Measurements from ENCODE around the gene STKLD1.

The STKLD1 gene

DNA sequence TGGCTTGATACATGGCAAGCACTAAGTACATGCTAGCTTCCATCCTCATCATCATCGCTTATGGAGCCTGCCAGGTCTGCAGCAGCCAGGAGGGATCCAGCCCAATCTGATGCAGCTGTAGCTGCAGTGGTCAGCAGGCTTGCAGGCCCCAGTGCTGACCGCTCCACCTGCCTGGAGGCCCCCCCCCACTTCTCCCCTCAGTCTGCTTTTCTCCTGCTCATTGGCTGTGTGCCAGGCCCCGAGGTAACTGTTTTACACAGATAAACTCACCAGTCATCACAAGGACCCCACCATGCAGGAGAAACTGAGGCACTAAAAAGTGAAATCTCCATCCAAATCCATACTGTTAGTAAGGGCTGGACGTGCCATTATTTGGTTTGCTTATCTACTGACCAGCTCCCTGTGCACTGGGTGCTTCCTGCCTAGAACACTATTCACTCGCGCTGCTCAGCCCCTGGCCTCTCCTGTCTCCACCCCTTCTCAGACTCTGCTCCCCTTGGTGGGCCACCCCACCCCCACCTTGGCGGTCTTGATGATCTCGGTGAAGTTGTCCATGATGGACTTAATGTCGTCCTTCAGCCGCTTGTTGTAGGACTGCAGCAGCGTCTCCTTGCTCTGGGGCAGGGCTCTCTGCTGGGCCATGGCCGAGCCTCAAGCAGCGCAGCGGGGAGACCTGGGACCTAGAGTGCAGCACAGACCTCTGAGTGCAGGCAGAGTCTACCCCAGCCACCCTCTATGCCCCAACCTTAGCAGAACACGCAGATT is 30.0 kb upstream of the STKLD1 start:
- no peak for DNase-seq

GRCh38 chr9:133347515-133347984 is 28.6 kb upstream of the STKLD1 start:
- DNase-seq = no peak

- DNase-seq = peak; percentile 87
Observed at GRCh38 chr9:133347985-133348717, 28.0 kb upstream of the STKLD1 start, which contains the start of the genes MED22 and RPL7A. TSS of gene MED22 (minus strand) at chr9:133348131. CDS start at chr9:133346662, 1,469 bp downstream. TSS of gene RPL7A (plus strand) at chr9:133348218. CDS start at chr9:133348244, 26 bp downstream.

GRCh38 chr9:133348718-133349573 is 27.2 kb upstream of the STKLD1 start:
- no peak for DNase-seq

GRCh38 chr9:133349965-133350616 is 26.1 kb upstream of the STKLD1 start:
- DNase-seq = no peak

DNA sequence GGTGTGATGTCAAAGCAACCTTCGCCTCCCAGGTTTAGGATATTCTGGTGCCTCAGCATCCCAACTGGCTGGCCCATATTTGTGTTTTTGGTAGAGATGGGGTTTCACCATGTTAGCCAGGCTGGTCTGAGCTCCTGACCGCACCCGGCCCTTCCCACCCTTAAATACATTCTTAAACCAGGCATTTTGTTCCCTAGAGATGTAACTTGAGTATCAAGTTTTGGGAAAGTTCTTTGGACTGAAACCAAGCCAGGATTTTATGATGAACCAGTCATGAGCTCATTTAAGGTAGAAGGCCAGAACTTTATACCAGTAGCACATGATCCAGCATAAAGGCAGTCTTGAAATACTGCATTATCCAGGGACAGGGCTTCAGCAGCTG is 24.6 kb upstream of the STKLD1 start:
- DNase-seq = no peak

DNA sequence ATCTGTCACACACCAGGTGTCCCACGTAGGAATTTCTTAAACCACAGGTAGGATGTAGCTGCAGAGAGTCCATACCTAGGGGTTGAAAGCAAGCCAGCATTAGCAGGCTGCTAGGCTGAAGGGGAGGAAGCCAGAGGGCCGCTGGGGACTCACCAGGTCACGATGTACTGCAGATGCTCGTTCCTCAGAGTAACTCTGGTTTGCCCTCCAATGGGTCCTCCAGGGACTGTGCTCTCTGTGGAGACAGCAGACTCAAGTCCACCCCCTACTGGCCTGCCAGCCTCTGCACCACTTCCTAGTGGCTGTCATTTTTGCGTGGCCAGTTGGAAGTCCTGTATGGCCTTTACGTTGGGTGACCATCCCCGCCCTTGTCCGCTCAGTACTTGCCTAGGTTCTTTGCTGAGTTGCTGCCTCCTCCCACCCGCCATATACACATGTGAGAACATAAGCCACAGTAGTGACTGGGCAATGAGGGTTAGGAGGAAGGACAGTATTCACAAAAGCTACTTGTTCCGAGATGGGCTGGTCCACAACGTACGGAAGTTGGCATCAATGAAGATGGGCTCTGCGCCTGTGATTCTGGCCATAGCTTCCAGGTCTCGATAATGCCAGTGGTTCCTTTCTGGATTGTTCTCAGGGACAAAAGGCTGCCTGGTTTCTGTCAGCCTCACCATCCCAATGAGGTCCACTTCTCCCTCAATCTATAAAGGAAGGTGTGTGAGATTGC is 24.1 kb upstream of the STKLD1 start:
- DNase-seq = no peak

- no peak for DNase-seq
Observed at GRCh38 chr9:133352635-133353340, 23.4 kb upstream of the STKLD1 start.

GRCh38 chr9:133353548-133353947 is 22.6 kb upstream of the STKLD1 start:
- no peak for DNase-seq

DNA sequence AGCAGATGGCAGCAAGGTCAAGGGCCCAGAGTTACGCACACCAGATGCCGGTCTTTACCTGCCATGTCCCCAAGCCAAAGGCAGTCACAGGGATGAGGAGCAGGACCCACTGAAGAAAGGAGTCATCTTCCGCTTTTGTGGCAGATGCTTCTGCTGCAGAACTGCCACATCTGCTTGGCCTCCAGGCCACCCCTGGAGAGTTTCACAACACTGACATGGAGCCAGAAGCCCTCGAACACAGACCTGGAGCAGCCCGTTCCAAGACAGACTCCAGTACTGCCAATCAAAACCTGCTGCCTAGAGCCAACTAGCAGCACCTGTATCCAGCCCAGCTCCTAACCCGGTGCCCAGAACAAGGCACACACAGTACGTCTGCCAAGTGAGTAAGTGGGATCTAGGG is 21.4 kb upstream of the STKLD1 start:
- no peak for DNase-seq

- no peak for DNase-seq
Observed at GRCh38 chr9:133355881-133356357, 20.2 kb upstream of the STKLD1 start.

DNA sequence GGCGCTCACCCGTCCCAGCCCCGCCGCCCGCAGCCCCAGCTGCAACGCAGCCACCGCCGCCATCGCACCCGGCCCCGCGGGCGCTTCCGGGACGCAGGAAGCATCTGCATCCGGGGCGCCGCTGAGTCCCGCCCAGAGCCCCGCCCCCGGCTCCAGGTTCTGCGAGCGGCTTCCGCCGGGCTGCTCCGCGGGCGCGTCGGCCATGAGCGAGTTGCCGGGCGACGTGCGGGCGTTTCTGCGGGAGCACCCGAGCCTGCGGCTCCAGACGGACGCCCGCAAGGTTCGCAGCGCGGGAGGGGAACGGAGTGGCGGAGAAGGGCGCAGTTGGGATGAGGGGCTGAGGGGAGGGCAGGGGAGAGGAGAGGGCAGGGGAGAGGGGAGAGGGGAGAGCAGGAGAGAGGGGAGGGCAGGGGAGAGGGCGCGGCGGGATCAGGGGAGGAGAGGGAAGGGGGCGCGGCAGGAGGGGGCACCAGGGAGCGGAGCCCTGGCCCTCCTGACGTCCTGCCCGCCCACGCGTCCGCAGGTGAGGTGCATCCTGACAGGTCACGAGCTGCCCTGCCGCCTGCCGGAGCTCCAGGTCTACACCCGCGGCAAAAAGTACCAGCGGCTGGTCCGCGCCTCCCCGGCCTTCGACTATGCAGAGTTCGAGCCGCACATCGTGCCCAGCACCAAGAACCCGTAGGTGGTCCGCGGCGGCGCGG is 19.6 kb upstream of the STKLD1 start, which contains the start of the genes SURF1 and SURF2:
Gene SURF1 (minus strand): TSS at position 97 of the 701 bp plus-strand sequence. CDS start 34 bp downstream, at position 63.
Gene SURF2 (plus strand): TSS at position 160 of the 701 bp plus-strand sequence. CDS start 43 bp downstream, at position 203.
- peak; percentile 69 for DNase-seq

- no peak for DNase-seq
Observed at GRCh38 chr9:133357656-133358055, 18.5 kb upstream of the STKLD1 start.

GRCh38 chr9:133359399-133360175 is 16.6 kb upstream of the STKLD1 start:
- no peak for DNase-seq

DNA sequence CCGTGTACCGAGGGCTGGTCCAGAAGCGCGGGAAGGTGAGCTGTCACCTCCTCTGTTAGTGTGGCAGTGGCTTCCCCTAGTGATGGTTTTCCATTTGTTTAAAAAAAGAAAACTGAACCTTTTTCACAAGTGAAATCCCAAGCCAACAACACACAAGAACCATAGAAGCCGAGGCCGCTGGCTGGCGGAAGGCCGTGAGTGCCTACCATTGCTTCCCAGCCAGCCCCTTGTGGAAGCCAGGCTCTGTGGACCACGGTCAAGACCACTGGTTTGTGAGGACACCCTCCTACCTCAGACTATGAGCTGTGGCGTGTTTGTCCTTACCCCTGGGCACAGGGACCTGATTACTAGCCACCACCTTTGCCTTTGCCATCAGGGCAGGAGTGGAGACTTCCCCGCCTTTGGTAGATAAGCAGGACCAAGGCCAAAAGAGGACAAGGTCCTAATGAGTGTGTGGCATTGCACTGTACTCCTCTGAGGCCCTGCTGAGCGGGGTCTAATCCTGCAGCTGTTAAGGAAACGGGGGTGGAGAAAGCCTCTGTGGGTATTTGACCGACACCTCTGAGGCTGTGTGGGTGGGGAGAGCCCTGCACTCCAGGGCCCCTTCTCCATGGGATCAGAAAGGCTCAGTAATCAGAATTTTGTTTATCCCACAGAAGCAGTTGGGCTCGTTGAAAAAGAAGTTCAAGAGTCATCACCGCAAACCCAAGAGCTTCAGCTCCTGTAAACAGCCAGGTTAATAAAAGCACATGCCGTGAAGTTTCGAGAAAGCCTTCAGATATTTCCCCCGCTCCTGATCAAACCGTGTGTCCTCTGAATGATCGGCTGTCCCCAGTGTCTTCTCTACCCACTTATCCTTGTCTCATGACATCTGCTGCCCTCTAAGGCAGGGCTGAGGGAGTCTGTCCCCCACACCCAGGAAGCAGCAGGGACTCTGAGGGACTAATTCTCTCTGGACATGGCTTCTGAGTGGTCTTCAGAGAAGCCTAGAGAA is 15.5 kb upstream of the STKLD1 start:
- no peak for DNase-seq

DNA sequence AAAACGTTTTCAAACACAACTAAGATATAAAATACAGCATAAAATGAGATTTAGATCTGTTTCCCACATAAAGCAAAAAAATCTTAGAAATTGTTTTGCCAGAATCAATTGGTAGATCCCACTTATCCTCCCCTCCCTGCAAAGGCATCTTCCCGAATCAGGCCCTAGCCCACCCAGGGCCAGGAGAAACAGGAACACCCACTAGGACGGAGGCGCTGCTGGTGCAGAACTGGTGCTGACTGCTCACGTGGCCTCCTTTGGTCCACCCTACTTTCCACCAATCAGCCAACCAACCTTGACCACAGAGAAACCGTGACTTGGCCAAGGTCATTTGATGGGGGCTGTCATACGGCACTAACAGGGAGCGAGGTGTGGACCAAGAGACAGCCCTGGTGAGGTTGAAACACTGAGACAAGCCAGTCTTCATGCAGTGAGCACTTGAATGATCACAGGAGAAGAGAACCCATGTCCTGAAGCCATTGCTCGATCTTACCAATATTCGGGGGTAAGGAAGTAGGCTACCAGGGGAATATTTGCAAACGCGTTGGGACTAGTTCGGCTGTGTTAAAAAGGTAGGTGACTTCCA is 14.6 kb upstream of the STKLD1 start:
- no peak for DNase-seq

GRCh38 chr9:133362359-133363044 is 13.7 kb upstream of the STKLD1 start:
- DNase-seq = no peak
